NCI-H446 treated with DMSO at 0.1 percent for 48 hours (cell line): ENCODE measurements around the gene LIPT2.
"Not testable (repeated sequence)": the region's sequence is repeated elsewhere in the genome, so short reads cannot be mapped to it uniquely, and the experiment has no call there.

Source experiments
- DNase-seq: peaks from one replicate; lab custom pipeline; 2025; lab: John Stamatoyannopoulos, UW

The LIPT2 gene

DNA sequence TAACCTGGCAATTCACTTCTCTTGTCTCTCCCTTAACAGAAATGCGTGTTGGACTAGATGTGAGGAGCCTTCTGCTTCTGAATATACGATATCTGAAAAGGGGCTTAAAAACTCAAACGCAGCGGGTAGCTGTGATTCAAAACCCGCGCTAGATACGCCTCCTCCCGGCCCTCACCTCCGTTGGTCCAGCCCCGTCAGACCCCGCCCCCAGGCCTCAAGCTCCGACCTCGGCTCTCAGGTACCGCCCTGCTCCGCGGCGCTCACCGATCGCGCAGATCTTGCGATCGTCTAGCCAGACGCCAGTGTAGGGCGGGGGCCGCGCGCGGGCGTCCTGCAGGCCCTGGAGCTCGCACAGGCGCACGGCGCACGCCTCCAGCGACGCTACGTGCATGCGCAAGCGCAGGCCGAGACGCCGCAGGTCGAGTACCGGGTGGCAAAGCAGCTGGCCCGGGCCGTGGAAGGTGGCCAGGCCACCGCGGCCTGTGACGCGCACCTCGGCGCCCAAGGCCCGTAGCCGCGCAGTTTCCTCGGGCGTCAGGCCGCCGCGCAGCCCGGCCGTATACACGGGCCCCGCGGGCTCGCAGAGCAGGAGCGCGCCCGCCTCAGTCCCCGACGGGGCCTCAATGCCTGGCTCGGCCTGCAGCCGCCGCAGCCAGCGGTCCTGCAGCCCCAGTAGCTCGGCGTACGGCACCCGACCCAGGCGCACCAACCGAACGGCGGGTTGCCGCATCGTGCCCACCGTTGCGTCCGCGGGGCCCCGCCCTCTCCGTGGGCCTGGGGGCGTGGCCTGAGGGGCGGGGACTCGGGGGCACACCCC lies at the start of gene LIPT2:
Gene LIPT2 (minus strand): TSS at position 751 of the 817 bp plus-strand sequence. CDS start 21 bp downstream, at position 730.
- peak; percentile 91 for DNase-seq

DNA sequence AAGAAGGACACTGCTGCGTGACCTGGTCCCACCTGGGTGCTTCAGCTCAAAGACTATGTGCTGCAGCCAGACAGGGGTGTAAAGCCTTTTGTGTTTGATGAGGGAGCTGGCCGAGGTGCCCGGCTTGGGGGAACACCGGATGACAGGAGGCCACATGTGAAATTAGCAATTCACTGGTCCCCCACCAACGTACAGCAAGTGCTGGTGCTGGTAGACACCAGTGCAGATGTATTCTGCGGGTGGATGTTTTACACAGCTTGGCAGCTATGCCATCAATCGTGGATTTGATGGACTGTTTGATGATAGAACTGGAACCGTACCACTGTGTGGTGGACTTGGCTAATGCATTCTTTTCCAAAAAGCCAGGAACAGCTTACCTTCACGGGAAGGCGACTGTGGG lies 47.9 kb upstream of the LIPT2 start:
- no peak for DNase-seq

DNA sequence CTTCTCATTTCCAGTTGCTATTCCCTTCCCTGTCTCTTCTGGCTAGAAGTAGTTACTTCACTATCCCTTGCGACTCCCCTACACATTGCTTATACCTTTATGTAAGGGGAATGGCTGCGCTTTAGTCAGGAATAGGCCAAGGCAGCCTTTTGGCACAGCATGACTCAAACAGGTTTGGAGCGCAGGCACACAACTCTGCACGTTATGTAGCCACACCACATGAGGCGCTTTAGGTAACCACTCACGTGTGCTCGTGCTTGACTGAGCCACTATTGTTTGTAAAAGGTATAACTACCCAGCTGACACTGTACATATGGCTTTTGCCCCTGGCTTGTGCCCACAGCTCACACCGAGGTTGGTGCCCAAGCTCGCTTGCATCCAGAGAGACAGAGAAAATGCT lies 46.7 kb upstream of the LIPT2 start:
- no peak for DNase-seq

DNA sequence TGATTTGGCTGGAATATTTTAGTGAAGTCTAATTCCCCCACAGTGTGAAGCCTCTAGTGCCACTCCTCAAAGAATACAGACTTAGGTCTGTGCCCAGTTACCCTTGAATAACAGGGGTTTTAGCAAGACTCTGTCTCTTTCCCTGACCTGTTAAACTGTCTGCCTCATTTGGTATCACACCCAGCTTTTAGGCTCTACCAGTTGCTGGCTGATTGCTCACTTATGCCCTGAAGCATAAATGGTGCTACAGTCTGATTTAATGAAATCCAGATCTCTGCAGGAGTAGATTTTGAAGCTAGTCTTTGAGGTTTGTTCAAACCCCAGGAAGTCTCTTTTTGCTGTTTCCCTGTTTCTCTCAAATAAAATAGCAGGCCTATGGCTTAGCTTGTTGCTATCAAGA lies 45.2 kb upstream of the LIPT2 start:
- DNase-seq = no peak

DNA sequence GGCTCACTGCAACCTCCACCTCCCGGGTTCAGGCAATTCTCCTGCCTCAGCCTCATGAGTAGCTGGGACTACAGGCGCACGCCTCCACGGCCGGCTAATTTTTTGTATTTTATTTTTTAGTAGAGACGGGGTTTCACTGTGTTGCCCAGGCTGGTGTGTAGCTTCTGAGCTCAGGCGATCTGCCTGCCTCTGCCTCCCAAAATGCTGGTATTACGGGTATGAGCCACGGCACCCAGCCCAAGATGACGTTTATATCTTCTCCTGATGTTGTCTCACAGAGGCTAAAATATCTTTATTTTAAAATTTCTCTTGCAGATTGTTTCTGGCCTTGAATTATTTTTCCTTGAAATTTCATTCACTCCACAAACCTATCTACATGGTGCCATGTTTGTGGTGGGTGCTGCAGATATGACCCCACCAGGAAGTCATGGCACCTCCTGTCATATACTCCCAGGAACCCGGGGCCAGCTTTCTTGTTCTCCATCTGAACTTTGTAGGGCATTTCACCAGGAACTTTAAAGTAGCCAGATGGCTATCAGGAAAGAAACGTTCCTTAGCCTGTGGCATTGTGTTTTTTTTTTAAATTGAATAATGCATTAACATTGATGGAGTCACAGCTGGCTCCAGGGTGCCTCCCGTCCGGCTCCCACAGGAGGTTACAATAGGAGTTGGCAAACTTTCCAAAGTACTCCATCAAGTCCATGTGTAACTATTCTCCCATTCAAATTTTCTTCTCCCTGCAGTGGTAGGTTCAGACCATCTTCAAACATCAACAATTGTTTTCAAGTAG lies 42.0 kb upstream of the LIPT2 start:
- no peak for DNase-seq

DNA sequence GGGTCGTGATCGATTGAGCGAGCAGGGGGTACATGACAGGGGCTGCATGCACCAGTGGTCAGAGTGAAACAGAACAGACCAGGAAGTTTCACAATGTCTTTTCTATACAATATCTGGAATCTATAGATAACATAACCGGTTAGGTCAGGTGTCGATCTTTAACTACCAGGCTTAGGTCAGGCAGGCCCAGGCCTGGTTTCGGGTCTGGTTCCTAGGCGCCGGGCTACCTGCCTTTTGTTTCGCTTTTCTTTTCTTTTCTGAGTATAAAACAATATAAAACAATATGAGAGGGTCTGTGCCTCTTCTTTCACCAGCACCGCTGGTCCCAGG lies 41.4 kb upstream of the LIPT2 start:
- not testable (repeated sequence) for DNase-seq

DNA sequence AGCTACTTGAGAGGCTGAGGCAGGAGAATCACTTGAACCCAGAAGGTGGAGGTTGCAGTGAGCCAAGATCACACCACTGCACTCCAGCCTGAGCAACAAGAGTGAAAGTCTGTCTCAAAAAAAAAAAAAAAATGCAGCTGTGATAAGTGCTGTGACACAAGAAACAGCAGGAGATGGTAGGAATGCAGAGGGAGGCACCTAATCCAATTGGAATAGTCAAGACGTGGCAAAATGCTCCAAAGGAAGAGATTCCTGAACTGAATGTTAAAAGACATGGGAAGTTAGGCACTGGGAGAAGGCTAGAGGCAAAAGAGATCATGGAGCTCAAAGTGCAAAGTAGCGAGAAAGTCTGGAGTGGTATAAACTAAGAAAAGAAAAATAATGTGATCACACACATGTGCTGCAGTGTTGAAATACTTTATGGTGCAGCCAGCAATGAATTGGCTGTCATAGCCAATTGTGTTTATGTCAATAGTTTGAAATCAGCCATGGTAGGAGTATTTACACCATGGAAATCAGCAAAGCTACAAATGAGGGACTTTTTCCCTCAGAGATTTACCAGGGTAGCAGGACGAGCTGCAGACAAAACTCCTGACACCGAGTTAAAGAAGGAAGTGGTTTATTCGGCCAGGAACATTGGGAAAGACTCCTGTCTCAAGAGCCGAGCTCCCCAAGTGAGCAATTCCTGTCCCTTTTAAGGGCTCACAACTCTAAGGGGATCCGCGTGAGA lies 40.9 kb upstream of the LIPT2 start:
- no peak for DNase-seq

DNA sequence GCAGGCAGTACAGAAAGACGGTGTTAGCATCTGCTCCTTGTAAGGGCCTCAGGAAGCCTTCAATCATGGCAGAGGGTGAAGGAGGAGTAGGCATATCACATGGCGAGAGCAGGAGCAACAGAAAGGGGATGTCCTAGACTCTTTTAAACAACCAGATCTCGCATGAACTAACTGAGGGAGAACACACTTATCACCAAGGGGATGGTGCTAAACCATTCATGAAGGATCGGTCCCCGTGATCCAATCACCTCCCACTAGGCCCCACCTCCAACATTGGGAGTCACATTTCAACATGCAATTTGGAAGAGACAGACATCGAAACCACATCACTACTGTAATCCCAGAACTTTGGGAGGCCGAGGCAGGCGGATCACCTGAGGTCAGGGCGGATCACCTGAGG lies 39.9 kb upstream of the LIPT2 start:
- DNase-seq = no peak

DNA sequence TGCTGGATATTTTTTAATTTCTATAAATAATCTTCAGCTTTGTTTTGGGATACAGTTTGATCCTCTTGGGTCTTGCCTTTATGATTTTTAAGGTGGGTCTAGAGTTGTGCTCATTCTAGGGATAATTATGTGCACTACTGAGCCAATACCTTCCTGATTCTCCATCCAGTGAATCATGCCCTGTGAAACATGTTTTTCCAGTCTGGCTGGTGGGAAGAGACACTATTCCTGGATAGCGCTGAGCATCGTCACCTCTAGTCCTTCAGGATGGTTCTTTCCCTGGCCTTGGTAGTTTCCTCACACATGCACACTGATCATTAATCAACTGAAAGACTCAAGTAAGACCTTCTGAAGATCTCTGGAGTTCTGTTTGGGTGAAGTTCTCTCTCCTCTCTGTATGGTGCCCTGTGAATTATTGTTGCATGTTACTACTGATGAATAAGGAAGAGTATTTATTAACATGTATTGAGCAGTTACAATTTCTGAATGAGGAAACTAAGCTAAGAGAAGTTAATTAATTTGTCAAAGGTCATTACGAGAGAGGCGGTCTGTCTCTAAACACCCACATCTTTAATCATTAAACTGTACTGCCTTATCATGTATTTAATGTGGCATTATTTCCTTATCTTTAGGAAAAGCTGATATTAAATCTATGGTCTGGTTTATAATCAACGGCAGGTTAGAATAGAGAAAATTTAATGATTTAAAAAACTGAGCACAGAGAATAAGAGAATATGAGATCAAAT lies 39.1 kb upstream of the LIPT2 start:
- DNase-seq = no peak

DNA sequence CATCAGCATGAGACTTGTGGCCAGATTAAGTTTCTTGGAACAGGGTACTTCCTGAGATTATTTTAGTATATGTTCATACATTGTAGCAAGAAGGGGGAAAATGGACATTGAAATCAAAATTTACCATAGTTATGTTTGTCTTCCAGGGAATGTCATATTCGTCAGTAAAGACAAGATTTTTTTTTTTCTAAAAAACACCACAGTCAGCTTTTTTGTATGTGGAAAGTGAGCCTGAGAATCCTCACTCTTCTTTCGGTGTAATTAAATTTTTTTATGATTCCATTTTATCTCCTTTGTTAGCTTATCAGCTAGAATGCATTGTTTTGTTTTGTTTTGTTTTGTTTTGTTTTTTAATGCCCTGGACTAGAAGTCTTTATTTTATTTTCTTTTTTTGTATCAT lies 31.5 kb upstream of the LIPT2 start:
- no peak for DNase-seq

DNA sequence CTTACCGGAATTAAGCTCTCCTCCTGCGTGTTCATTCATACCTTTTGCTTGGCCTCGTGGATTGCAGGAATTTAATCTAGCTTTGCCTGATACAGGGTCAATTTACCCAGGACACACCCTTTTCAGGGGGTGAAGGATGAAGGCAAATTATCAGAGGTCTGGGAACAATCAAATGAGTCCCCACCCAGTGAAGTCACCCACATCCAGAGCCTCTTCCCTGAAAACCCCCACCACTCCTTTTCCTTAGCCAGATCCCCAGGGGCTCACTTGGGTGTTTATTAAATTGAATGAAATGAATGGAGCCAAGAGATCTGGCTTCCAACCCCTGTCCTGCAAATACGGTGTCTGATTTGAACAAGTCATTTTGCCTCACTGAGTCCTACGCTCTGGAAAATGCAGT lies 31.0 kb upstream of the LIPT2 start:
- DNase-seq = no peak

DNA sequence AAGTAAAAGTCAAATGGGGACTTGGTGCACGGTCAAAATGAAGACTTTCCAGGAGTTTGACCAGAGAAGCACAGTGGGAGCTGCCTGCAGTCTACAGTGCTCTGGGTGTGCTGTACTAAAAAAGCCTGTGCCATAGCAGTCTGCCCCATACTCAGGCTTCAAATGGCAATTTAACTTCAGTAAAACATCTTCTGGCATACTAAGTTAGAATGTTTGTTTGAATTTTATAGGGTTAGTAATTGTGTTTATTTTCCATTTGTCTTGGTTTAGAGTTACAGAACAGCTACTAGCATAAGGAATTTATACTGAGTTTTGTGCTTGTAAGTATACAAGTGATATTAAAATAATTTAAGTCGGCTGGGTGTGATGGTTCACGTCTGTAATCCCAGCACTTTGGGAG lies 29.3 kb upstream of the LIPT2 start:
- no peak for DNase-seq

DNA sequence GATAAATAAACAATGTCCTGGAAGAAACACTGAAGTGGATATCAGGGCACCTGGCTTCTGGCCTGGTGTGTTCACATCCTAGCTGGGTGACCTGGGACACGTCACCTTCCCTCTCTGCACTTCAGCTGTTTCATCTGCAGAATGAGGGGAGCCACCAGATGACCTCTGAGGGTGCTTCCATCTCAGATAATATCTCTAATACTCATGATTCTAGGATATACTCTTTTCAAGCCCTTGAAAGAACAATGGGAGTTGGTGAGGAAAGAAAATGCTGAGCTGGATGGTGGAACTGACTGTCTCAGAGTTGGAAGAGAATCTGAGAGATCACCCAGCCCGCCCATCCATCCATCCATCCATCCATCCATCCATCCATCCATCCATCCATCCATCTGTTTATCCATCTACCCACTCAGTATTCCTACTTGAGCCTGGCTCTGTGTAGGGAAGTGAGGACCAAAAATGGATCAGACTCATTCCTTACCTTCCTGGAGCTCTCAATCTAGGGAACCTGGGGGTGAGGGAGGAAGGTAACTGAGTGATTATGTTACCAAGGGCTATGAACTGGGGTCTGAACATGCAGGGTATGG lies 28.2 kb upstream of the LIPT2 start:
- no peak for DNase-seq

DNA sequence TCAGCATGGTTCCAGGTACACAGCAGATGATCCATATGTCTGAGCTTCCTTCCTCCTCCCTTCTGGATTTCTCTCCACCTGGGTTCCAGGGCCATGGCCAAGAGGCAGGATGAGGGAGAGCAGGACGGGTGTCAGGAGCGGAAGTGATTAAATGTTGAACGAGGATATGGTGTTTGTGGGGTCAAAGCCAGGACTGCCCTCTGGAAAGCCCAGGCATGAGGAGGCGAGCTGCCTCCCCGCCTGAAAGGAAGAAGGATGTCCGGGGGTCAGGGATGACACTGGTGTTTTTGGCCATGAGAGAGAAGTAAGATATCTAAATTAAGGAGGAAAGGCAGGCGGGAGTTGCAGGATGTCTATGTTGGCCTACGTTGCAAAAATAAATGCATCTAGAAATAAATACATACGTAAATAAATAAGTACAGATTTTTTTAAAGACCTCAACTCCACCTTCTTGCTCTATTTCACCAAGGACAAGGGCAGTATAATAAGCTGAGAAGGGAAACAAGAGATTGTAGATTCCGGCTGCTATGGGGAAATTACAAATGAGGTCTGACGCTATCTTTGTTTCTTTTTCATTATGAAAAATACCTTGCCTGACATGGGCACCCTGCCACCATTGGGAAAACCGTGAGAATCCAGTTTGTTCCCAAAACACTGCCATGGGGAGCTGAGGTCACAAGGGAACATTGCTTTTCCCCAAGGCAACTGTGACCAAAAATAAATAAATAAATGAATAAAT lies 27.6 kb upstream of the LIPT2 start:
- DNase-seq = no peak

DNA sequence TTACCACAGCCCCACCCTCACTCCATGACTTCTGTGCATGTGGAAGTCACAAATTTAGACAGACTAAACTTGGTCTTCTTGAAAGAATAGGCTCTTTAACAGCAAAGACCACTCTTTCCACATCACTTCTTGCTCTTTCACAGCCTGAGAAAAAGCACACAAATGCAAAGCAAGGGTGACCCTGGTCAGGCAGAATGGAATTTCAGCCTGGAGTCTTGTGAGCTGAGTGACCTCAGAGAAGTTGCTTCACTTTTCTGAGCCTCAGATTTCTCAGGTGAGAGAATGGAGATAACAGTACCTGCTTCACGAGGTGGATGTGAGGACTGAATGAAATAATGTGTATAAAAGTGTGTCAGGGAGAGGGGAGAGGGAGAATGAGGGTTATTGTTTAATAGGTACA lies 26.8 kb upstream of the LIPT2 start:
- DNase-seq = no peak

DNA sequence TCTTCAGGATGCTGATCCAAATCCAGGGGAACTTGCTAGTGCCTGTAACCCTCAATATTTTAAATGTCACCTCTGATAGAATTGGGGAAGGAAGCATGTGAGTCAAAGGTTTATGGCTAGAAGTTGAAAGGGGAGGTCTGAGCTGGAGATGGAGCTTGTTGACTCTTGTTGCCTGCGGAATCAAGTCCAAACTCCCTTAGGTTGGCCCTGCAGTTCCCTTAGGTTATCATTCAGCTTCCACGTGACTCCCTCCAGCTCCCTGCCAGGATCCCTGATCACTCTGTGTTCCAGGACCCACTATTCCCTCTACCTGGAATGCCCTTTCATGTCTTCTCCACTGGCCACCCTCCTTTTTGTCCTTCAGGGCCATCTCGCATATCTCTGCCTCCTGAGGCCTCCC lies 26.2 kb upstream of the LIPT2 start:
- no peak for DNase-seq

DNA sequence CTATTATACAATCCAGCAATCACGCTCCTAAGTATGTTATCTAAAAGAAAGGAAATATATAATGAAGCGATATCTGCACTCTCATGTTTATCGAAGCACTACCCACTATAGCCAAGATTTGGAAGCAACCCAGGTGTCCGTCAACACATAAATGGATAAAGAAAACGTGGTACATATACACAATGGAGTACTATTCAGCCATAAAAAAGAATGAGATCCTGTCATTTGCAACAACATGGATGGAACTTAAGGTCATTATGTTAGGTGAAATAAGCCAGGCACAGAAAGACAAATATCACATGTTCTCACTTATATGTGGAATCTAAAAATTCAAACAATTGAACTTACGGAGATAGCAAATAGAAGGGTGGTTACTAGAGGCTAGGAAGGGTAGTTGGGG lies 24.1 kb upstream of the LIPT2 start:
- not testable (repeated sequence) for DNase-seq

DNA sequence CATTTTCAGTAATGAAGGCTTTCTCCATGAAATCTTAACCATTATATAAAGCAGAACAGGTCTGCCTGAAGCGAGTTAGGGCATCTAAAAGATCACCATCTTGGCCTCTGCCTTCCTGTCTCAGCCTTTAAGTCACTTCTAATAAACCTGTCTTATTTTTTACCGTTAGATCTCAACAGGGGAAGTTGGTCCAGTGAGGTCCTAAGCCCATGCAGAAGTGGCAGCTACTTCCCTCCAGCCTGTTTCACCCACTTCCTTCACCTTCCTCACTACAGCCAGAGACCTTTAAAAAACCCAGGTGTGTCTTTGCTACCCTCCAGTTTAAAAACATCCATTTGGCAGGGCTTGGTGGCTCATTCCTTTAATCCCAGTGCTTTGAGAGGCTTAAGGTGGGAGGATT lies 14.1 kb upstream of the LIPT2 start:
- no peak for DNase-seq

DNA sequence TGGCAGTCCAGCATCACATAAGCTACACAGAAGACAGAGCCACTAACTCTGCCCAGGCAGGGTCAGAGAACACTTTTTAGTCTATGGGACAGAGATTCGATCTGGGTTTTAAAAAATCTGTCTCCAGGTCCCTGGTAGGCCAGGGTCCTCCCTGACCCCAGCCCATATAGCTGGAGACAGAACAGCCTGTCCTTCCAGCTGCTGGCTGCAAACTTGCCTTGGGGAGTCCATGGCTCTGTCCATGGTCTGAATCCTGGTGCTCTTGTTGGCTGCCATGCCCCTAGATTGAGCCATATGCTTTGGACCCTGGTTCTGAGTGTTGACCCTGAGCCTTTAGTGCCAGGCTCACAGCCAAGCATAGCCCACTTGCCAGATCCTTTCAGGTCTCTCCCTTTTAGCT lies 13.3 kb upstream of the LIPT2 start:
- DNase-seq = no peak

DNA sequence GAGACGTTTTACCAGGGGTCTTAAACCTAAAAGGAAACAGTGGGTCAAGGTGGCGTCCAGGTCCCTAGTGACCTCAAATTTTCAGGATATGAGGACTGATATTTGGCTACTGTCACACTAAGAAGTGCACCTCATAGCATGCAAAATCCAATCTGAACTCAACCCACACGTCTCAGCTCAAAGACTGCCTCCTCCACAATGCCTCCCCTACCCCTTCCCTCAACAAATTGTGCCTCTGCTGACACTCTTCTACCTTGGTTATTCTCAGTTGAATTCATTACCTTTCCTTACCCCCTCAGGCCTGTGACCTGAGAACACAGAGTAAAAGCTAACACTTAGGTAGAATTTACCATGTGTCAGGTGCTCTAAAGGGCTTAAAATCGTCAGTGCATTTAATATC lies 12.4 kb upstream of the LIPT2 start:
- no peak for DNase-seq

DNA sequence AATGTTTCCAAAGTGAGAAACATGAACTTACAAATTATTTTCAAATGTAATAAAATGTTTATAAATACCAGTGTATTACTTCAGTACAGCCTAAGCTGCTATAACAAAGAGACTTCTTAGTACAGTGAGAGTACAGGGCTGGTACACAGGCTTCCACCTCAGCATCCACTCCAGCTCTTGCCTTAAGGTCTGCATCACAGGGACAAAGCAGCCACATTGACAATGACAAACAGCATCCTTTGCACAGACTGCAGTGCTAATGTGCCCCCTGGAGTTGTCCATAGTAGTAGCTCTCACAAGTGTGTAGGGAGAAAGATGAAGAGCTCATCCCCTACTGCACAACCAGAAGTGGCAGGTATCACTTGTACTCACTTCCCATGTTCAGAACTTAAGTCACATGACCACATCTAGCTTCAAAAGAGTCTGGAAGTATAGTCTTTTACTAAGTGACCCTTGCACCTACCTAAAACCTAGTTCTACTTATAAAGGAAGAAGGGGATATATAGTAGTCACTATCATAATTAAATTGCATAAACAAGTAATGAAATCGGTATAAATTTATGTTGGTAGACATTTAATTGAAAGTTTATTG lies 10.7 kb upstream of the LIPT2 start:
- DNase-seq = no peak
